ENCODE results near the gene C14orf132.

DNA sequence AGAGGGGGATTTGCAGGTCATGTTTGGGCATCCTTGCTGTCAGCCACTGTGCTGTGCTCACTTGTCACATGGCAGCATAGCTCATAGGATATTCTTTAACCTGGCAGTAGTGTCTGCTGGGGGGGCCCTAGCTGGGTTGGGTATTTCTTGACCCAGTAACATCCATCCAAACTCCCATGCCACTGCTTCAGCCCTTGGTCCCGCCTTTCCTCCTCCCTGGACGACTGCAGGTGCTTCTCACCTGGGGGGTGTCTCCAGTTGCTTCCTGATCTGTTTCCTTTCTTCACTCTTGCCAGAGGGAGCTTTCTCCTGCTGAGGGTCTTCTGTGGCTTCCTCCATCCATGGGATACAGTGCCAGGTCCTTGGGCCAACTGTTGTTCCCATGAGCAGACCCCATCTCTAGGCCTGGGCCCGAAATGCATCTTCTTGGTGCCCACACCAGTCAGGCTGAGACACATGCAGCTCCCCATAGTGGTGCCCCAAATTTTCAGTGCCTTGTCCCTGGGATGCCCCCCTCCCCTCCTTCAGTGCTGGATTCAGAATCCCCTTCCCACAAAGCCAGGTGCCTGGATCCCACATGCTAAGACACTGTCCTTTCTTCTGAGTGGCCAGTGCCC is 20.5 kb downstream of the C14orf132 start:
- no peak for TF ChIP-seq EZH2 (IDR thresholded peaks at IDR 0.05; ENCODE audit: insufficient read depth, low read length)
- TF ChIP-seq, protein P1, sequence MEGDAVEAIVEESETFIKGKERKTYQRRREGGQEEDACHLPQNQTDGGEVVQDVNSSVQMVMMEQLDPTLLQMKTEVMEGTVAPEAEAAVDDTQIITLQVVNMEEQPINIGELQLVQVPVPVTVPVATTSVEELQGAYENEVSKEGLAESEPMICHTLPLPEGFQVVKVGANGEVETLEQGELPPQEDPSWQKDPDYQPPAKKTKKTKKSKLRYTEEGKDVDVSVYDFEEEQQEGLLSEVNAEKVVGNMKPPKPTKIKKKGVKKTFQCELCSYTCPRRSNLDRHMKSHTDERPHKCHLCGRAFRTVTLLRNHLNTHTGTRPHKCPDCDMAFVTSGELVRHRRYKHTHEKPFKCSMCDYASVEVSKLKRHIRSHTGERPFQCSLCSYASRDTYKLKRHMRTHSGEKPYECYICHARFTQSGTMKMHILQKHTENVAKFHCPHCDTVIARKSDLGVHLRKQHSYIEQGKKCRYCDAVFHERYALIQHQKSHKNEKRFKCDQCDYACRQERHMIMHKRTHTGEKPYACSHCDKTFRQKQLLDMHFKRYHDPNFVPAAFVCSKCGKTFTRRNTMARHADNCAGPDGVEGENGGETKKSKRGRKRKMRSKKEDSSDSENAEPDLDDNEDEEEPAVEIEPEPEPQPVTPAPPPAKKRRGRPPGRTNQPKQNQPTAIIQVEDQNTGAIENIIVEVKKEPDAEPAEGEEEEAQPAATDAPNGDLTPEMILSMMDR (IDR thresholded peaks at IDR 0.05; ENCODE audit: insufficient read depth, low read depth, low read length): no peak

Measured in astrocyte (in vitro differentiated cells and primary cell).